GM21576 (cell line): ENCODE data around the gene EAPP.
"Not testable (repeated sequence)": the region's sequence is repeated elsewhere in the genome, so short reads cannot be mapped to it uniquely, and the experiment has no call there.

ENCODE experiments used
- ATAC-seq: cut with Tn5 transposase; IDR thresholded peaks from one replicate; pipeline ENCODE4 v1.9.1; 2021; ENCODE audit warnings: mild to moderate bottlenecking, moderate library complexity; ENCODE audit not compliant: unreplicated experiment

Gene EAPP

GRCh38 chr14:34488528-34488927 lies 51.0 kb downstream of the EAPP start:
- ATAC-seq, result no peak

GRCh38 chr14:34484726-34485125 lies 54.8 kb downstream of the EAPP start:
- no peak for ATAC-seq

- no peak for ATAC-seq
Measured at GRCh38 chr14:34482463-34482862, 57.0 kb downstream of the EAPP start.

GRCh38 chr14:34479694-34480093 lies 59.8 kb downstream of the EAPP start:
- no peak for ATAC-seq

- ATAC-seq, result no peak
Measured at GRCh38 chr14:34478261-34478660, 61.2 kb downstream of the EAPP start.

- not testable (repeated sequence) for ATAC-seq
Measured at GRCh38 chr14:34476036-34476435, 63.5 kb downstream of the EAPP start.

GRCh38 chr14:34475163-34475562 lies 64.3 kb downstream of the EAPP start:
- no peak for ATAC-seq

GRCh38 chr14:34474187-34474679 lies 65.3 kb downstream of the EAPP start:
- ATAC-seq, result no peak

GRCh38 chr14:34472706-34473279 lies 66.7 kb downstream of the EAPP start:
- ATAC-seq, result no peak

- ATAC-seq, result no peak
Measured at GRCh38 chr14:34470319-34470718, 69.2 kb downstream of the EAPP start.

- no peak for ATAC-seq
Measured at GRCh38 chr14:34466691-34467090, 72.8 kb downstream of the EAPP start.
